ENCODE measurements around the gene HMG20A.
"Not testable (repeated sequence)": the region's sequence is repeated elsewhere in the genome, so short reads cannot be mapped to it uniquely, and the experiment has no call there.

Gene HMG20A

DNA sequence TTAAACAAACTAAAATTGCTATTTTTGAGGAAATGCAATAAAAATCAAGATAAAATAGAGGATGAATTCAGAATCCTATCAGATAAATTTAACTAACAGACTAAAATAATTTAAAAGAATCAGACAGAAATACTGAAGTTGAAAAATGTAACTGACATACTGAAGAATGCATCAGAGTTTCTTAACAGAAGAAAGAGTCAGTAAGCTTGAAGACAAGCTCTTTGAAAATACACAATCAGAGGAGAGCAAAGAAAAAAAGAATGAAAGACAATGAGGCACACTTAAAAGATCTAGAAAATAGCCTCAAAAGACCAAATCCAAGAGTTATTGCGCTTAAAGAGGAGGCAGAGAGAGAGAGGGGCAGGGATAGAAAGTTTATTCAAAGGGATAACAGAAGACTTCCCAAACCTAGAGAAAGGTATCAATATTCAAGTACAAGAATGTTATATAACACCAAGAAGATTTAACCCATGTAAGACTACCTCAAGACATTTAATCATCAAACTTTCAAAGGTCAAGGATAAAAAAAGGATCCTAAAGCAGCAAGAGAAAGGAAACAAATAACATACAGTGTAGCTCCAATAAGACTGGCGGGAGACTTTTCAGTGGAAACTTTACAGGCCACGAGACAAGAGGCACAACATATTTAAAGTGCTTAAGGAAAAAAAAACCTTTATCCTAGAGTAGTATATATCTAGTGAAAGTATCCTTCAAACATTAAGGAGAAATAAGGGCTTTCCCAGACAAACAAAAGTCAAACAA lies 25.5 kb upstream of the HMG20A start:
- H3K27ac ChIP-seq: no peak overlapping the region
- TF ChIP-seq, protein P1, sequence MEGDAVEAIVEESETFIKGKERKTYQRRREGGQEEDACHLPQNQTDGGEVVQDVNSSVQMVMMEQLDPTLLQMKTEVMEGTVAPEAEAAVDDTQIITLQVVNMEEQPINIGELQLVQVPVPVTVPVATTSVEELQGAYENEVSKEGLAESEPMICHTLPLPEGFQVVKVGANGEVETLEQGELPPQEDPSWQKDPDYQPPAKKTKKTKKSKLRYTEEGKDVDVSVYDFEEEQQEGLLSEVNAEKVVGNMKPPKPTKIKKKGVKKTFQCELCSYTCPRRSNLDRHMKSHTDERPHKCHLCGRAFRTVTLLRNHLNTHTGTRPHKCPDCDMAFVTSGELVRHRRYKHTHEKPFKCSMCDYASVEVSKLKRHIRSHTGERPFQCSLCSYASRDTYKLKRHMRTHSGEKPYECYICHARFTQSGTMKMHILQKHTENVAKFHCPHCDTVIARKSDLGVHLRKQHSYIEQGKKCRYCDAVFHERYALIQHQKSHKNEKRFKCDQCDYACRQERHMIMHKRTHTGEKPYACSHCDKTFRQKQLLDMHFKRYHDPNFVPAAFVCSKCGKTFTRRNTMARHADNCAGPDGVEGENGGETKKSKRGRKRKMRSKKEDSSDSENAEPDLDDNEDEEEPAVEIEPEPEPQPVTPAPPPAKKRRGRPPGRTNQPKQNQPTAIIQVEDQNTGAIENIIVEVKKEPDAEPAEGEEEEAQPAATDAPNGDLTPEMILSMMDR (IDR thresholded peaks at IDR 0.05): no peak
- TF ChIP-seq ZFX (IDR thresholded peaks at IDR 0.05; ENCODE audit: borderline replicate concordance): no peak

DNA sequence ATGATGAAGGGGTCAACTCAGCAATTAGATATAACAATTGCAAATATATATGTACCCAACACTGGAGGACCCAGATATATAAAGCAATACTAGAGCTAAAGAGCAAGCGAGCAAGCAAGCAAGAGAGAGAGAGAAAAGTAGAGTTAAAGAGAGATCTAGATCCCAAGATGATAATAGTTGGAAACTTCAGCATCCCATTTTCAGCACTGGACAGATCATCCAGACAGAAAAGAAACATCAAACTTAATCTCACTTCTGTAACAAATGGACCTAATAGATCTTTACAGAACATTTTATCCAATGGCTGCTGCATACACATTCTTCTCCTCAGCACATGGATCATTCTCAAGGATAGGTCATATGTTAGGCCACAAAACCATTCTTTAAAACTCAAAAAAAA lies 24.0 kb upstream of the HMG20A start:
- TF ChIP-seq ZFX (IDR thresholded peaks at IDR 0.05; ENCODE audit: borderline replicate concordance): no peak
- TF ChIP-seq, protein P1 (IDR thresholded peaks at IDR 0.05): no peak
- H3K27ac ChIP-seq: no peak overlapping the region

DNA sequence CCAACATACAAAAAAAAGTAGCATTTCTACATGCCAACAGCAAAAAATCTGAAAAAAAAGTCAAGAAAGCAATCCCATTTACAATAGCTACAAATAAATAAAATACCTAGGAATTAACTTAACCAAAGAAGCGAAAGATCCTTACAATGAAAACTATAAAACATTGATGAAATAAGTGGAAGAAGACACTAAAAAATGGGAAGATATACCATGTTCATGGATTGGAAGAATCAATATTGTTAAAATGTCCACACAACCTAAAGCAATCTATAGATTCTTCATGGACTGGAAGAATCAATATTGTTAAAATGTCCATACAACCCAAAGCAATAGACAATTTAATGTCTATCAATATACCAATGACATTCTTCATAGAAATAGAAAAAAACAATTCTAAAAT lies 21.8 kb upstream of the HMG20A start:
- no peak overlapping the region for H3K27ac ChIP-seq
- TF ChIP-seq ZFX (IDR thresholded peaks at IDR 0.05; ENCODE audit: borderline replicate concordance): no peak
- TF ChIP-seq, protein P1 (IDR thresholded peaks at IDR 0.05): no peak

GRCh38 chr15:77400258-77400657 lies 20.4 kb upstream of the HMG20A start:
- no peak overlapping the region for H3K27ac ChIP-seq
- TF ChIP-seq, protein P1 (IDR thresholded peaks at IDR 0.05): no peak
- TF ChIP-seq ZFX (IDR thresholded peaks at IDR 0.05; ENCODE audit: borderline replicate concordance): no peak

DNA sequence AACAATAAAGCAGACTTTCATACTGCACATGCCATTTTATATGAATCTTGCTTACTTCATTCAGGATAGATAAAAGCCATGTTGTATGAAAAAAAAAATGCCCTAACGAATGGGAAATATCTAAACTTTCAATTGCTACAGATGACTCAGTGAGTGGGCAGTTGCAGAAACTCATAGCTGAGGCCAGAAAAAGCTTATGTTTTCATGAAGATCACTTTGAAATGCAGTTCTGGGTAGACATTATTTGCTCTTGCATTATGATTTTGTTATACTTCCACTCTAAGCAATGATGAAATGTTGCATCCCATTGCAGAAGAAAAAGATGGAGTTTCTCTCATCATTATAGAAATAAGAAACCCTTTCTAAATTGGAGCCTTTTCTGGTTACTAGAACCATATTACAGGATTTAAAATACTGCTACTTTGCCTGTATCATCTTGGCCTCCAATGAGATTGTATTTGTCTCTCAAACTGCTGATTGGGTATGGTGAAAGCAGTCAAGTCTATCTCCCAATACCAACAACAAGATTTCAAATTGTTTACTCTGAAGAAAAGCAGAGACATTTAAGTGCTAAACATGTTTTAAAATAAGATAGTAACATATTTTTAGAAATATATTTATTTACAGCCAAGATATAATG lies 17.8 kb upstream of the HMG20A start:
- no peak overlapping the region for H3K27ac ChIP-seq
- no peak for TF ChIP-seq ZFX (IDR thresholded peaks at IDR 0.05; ENCODE audit: borderline replicate concordance)
- TF ChIP-seq, protein P1 (IDR thresholded peaks at IDR 0.05): no peak

DNA sequence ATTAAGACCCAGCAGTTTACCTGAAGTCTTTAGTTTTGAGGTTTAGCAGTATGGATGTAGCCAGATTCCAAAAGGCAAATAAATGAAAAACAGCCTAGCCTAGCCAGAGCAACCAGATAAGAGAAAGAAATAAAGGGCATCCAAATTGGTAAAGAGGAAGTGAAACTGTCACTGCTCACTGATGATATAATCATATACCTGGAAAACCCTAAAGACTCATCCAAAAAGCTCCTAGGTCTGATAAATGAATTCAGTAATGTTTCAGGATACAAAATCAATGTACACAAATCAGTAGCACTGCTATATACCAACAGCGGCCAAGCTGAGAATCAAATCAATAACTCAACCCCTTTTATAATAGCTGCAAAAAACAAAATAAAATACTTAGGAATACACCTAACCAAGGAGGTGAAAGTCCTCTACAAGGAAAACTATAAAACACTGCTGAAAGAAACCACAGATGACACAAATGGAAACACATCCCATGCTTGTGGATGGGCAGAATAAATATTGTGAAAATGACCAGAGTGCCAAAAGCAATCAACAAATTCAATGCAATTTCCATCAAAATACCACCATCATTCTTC lies 14.4 kb upstream of the HMG20A start:
- H3K27ac ChIP-seq: not testable (repeated sequence)

GRCh38 chr15:77406846-77407245 lies 13.8 kb upstream of the HMG20A start:
- no peak overlapping the region for H3K27ac ChIP-seq
- TF ChIP-seq ZFX (IDR thresholded peaks at IDR 0.05; ENCODE audit: borderline replicate concordance): no peak
- TF ChIP-seq, protein P1 (IDR thresholded peaks at IDR 0.05): no peak

Data from 22Rv1 (cell line).